Body of pancreas (tissue), 4 donors: Measurements from ENCODE around the gene BDNF. TPM values are rescaled to one million over a fixed set of nuclear protein-coding genes. Genes with fewer than 3 reads are reported as not detected.

Experiments
- ATAC-seq: fragments of 150-250 bp; one replicate; pipeline ENCODE4 v1.9.1; 2016
- DNase-seq, 4 donors: peaks; one replicate each; pipeline ENCODE4 v3.0.0-alpha.2; 2019
- H3K27ac ChIP-seq, 4 donors: fragments of 200-600 bp; sonication (generic); 1 replicate in 3 of 4; 2 replicates in 1 of 4; pipeline versions ENCODE4 v1.5.1 to v1.6.1; 2016 to 2019; ENCODE audit warnings: mild to moderate bottlenecking in 1 of 4, mixed read lengths in 1 of 4, moderate library complexity in 1 of 4
- H3K27me3 ChIP-seq, 2 donors: fragments of 200-600 bp; sonication (generic); one replicate each; pipeline ENCODE4 v1.6.0; 2016; ENCODE audit warnings: mild to moderate bottlenecking in 1 of 2
- H3K36me3 ChIP-seq, 2 donors: fragments of 200-600 bp; sonication (generic); replicated peaks in 1 of 2; 2 replicates each; pipeline ENCODE4 v1.5.1; 2016; ENCODE audit warnings: low read depth in 2 of 2; ENCODE audit not compliant: insufficient read depth in 1 of 2
- H3K4me1 ChIP-seq: fragments of 200-600 bp; sonication (generic); one replicate; pipeline ENCODE4 v1.6.0; 2016
- H3K4me3 ChIP-seq, 2 donors: fragments of 200-600 bp; sonication (generic); 1 replicate in 1 of 2; 2 replicates in 1 of 2; pipeline ENCODE4 v1.5.1; 2016 to 2019
- H3K9me3 ChIP-seq, 3 donors: fragments of 200-600 bp; sonication (generic); 1 replicate in 2 of 3; 2 replicates in 1 of 3; pipeline ENCODE4 v1.5.1; 2016
- POLR2A ChIP-seq, 3 donors: fragments of 450-650 bp; IDR thresholded peaks; one replicate each; pipeline ENCODE4 v1.6.1; 2016; ENCODE audit warnings: antibody characterized with exemption in 3 of 3, mild to moderate bottlenecking in 2 of 3
- WGBS, 2 donors: methylation state at CpG; one replicate each; pipeline ENCODE4 v1.1.5; 2017; 5-methylcytosine and 5-hydroxymethylcytosine counted together
- intact Hi-C: fragments of 100-400 bp; cut with DNase I; formaldehyde crosslinking; loops from one replicate; pipeline ENCODE4 v1.15.1; 2023
- total RNA-seq, 2 donors: library from RNA; depleted of rRNA; stranded (reverse); fragments of >200 nt; gene quantifications; one replicate each; pipeline ENCODE4 v1.1.0, GENCODE V29; 2016
- TF ChIP-seq, protein P1 (sequence below), 7 experiments: fragments of 450-650 bp in 4 of 7; fragments of 200-600 bp in 3 of 7; sonication (generic) in 3 of 7; IDR thresholded peaks; one replicate each; pipeline ENCODE4 v1.5.1; 2016 to 2019; ENCODE audit warnings: antibody characterized with exemption in 7 of 7

BDNF gene
- total RNA-seq, 2 donors from 2014 or later, result not detected

DNA sequence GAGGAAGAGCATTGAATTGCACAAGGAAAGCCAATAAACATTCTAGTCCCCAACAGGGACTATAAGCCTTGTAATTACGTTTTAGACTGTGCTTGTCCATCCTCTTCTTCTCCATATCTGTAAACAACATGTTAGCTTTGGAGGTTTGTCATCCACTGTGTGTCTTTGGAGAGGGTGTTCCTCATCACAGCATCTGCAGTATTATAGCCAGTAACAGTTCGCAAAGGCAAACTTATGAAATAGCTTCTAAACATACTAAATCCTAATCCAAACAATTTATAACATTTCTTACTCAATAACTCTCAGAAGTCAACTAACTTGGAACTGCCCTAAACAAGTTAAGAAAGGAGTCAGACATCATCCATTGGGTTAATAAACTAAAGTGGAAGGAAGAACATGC is 10.3 kb upstream of the BDNF start:
- Histone ChIP-seq H3K4me3 (no peak overlapping the region), H3K27me3 (peaks cover 0 to 4% of the 10 kb centered on the region in 2 donors)
- ATAC-seq, result no peak

DNA sequence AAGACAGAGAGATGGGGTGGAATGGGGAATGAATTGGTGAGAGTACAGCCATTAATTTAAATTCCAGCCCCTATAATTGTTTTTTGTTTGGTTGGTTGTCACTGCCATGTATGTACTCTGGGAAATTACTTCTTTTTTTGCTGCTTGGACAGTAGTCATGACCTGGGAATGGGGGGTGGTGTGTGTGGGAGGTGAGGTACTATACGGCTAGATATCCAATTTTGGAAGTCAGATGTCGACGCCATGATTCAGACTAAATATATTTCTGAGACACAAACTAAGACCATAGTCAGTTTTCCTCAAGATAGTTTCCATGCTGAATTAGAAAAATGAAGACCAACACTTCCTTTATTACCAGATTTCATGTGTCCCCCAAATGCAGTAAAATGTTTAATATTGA is 7.4 kb upstream of the BDNF start:
- TF ChIP-seq, protein P1, sequence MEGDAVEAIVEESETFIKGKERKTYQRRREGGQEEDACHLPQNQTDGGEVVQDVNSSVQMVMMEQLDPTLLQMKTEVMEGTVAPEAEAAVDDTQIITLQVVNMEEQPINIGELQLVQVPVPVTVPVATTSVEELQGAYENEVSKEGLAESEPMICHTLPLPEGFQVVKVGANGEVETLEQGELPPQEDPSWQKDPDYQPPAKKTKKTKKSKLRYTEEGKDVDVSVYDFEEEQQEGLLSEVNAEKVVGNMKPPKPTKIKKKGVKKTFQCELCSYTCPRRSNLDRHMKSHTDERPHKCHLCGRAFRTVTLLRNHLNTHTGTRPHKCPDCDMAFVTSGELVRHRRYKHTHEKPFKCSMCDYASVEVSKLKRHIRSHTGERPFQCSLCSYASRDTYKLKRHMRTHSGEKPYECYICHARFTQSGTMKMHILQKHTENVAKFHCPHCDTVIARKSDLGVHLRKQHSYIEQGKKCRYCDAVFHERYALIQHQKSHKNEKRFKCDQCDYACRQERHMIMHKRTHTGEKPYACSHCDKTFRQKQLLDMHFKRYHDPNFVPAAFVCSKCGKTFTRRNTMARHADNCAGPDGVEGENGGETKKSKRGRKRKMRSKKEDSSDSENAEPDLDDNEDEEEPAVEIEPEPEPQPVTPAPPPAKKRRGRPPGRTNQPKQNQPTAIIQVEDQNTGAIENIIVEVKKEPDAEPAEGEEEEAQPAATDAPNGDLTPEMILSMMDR (IDR thresholded peaks at IDR 0.05), result no peak
- no peak for TF ChIP-seq POLR2A (IDR thresholded peaks at IDR 0.05)
- intact Hi-C loops, result no loop called here
- no peaks in the 10 kb centered on the region for H3K36me3 ChIP-seq
- no peak overlapping the region for H3K4me3 ChIP-seq
- ATAC-seq (no peak), DNase-seq (no peak)
- H3K27me3 ChIP-seq, result no peaks in the 10 kb centered on the region
- H3K27ac ChIP-seq, result no peak overlapping the region
- no peaks in the 10 kb centered on the region for H3K9me3 ChIP-seq
- no peaks in the 10 kb centered on the region for H3K4me1 ChIP-seq
- 84 to 92% methylated on average over 3 of the region's 3 CpGs for WGBS, 2 donors

More for the DNA sequence above, 10.3 kb upstream of the BDNF start:
- H3K4me1 ChIP-seq, result no peaks in the 10 kb centered on the region
- no peaks in the 10 kb centered on the region for H3K36me3 ChIP-seq
- TF ChIP-seq POLR2A (IDR thresholded peaks at IDR 0.05), result no peak
- TF ChIP-seq, protein P1 (IDR thresholded peaks at IDR 0.05), result no peak
- no peak overlapping the region for H3K27ac ChIP-seq
- whole genome bisulfite sequencing, 2 donors, result 29 to 37% methylated on average over 2 of the region's 2 CpGs
- DNase-seq, result no peak
- H3K9me3 ChIP-seq, result no peaks in the 10 kb centered on the region
- intact Hi-C loops, result no loop called here

DNA sequence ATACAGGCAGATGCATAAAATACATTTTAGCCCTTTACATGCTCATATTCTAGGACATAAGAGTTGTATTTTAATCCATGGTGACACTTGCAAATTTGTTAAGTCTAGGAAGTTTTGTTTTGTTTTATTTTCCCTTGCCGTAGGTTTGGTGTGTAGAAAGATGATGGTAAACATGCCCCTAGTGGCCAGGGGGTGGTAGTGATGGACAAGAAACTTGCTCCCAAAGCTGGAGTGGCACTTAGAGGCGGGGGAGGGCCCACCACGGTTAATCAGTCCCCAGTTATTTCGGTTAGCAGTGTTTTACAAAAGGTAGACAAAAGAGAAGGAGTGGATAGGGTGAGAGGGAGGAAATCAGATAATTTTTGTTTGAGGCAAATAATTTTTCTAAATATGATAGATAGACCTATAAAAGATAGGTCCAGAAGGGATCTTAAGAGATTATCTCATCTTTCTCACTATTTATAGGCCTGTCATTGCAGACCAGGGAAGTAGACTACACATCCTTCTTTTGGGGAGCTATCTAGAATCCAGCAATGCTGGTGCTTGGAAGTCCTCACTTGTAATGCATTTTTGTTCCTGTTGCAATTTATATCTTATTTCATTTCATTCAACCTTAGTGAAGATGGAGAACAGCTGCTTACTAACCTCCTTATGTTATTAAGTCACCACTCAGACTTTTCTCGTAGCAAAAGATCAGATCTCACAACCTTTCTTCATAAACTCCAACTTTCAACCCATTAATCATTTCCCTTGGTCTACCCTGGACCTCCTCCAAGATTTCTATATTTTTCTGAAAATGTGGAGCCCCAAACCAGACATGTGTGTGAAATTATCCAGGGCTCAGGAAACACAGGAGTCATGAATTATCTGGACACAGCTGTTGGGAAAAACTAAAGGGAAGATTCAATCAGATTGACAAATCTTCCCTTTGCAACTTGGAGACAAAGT is 5.9 kb upstream of the BDNF start:
- H3K9me3 ChIP-seq, result no peaks in the 10 kb centered on the region
- intact Hi-C loops, result no loop called here
- 16% methylated on average over 5 of the region's 5 CpGs for WGBS, 2 donors
- peak in 2 of 4 donors; percentile 15 to 45 for DNase-seq
- H3K36me3 ChIP-seq, result no peaks in the 10 kb centered on the region
- no peak for ATAC-seq
- TF ChIP-seq, protein P1 (IDR thresholded peaks at IDR 0.05), result peak in 6 of 7 experiments; percentile 46 to 65 (median 54)
- TF ChIP-seq POLR2A (IDR thresholded peaks at IDR 0.05), result no peak
- H3K4me1 ChIP-seq, result peaks cover 7% of the 10 kb centered on the region
- no peaks in the 10 kb centered on the region for H3K27me3 ChIP-seq
- H3K27ac ChIP-seq, result no peak overlapping the region
- no peak overlapping the region for H3K4me3 ChIP-seq

DNA sequence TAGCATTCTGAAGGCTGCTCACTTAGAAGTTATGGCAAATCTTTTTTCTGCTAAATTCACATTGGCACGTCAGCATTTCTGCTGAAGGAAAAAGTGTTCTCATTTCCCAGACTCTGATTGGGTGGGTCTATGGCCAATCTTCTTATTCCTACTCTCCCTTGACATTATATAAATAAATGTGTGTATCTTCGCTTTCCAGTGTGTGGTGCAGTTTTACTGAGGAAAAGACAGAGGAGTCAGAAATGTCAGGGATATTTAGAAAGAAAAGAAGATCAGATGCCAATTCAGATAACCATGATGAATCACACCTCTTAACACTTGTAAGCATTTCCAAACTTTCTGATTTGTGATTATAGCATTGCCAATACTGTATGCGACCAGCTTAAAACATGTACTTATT is 3.2 kb upstream of the BDNF start:
- H3K4me3 ChIP-seq, result no peak overlapping the region
- H3K36me3 ChIP-seq, result no peaks in the 10 kb centered on the region
- no peaks in the 10 kb centered on the region for H3K9me3 ChIP-seq
- no peak overlapping the region for H3K27ac ChIP-seq
- no peak for TF ChIP-seq POLR2A (IDR thresholded peaks at IDR 0.05)
- TF ChIP-seq, protein P1 (IDR thresholded peaks at IDR 0.05), result no peak
- DNase-seq (no peak), ATAC-seq (no peak)
- H3K27me3 ChIP-seq, result peaks cover 0 to 7% of the 10 kb centered on the region in 2 donors
- 38 to 40% methylated on average over 3 of the region's 3 CpGs for WGBS, 2 donors
- peaks cover 31% of the 10 kb centered on the region for H3K4me1 ChIP-seq
- intact Hi-C loops, result loop anchor here (5.0 kb wide), 1 partner anchor 819 kb away; no protein-coding TSS in a partner anchor
